ENCODE results near the gene UROD.
"Not testable (repeated sequence)": the region's sequence is repeated elsewhere in the genome, so short reads cannot be mapped to it uniquely, and the experiment has no call there.

Gene UROD

DNA sequence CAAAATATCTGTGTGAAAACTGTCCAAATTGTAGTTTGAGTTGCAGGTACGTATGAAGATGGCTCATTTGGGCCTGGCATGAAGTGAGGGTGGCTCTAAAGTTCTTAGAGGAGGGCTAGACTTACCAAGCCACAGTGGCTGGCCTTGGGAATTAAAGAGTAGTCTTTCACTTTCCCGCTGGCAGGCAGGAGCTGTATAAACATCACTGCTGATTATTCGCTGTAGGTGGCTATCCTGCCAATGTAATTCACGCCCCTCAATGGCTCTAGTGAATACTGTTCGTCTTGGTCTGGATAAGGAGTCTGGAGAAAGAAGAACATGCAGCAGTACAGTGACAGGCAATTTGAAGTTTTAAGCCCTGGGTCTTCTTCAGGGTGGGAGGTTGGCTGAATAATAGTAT lies 31.0 kb downstream of the UROD start:
- no peak for DNase-seq

DNA sequence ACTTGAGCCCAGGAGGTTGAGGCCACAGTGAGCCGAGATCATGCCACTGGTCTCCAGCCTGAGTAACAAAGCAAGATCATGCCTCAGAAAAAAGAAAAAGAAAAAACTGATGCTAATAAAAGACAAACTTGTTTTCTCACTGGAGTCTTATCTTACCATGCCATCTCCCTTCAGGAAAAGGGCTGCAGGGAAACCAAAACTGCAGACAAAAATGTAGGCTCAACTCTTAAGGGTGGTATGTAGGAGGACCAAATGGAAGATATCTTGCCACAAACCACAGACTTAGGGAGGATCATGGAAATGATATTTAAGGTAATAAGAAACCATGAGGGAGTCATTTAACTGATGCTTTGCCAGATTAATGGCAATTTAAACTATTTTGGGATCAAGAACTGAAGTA lies 32.9 kb downstream of the UROD start:
- DNase-seq: no peak

DNA sequence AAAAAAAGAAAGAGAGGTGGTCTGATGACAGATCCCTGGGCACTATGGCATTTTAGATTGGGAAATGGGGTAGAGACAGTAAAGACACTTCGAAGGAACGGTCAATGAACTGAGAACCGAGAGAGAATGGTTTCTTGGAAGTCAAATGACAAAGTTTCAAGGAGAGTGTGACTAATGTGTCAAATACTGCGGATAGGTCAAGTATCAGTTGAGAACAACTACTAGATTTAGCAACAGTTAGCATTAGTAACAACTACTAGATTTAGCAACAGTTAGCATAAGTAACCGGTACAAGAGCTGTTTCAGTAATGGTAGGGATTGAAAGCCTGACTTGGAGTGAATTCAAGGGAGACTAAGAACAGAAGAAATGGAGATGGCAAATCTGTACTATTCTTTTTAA lies 35.0 kb downstream of the UROD start:
- DNase-seq: no peak

DNA sequence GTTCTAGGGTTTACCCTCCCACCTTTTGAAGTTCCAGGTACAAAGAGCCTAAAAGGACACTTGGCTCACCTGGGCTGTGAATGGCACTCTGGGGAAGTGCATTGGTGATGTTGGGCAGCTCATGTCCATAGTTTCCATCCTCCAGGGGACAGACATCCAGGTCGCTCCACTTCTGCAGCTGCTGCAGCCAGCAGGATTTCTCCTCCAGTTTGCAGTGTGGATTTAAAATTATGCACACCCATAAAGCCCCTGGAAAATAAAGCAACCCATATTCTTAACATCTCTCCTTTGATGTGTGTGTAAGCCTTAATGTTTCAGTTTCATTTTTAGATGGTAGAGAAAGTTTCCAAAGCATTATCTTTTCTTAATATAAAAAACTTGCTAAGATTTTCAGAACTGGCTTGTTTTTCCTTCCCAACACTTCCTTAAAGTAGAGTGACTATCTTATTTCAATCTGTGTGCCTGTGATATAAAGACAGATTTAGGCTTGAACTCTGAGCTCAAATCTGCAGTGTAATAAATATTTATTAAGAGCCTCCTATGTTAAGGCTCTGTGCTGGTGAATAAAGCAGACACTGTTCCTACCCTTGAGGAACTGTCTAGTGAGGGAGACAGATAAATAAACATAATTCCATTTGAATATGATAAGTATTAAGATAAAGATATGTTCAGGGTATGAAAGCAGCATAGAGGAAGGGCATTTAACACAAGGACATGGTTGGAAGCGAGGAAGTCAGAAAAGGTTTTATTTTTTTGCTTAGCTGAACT lies 39.1 kb downstream of the UROD start:
- DNase-seq: no peak

DNA sequence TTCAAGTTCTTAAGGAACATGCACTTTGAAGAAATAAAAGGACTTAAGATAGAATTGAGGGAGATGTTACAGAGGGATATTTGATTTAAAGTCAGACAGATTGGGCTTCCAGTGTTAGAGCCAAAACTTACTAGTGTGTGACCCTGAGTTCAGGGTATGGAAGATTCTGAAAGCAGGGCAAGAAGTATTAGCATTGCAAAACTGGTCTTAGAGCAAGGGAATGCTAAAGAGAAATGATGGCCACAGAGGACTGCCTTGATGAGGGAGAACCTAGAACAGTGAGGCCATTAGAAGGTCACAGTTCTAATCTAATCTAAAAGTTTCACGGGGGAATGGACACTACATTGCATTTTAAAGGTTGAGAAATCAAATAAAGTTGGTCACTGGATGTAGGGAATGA lies 45.5 kb downstream of the UROD start:
- DNase-seq: no peak

DNA sequence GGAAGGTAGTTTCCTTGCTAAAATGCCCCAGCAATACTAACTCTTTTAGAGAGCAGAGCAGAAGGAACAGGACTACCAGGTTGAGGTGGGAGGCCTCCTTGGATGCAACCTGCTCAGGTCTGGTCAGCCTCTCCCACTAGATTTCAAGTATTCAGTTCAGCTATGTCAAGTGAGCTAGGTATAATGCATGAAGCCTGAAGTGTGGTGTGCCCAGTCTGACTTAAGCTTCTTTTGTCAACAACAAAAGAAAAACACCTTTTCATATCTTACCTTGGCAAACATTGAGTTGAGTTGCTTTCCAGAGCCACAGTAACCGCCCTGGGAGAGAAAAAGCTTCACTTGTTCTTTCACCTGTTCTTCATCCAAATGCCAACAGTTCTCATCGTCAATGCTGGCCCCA lies 47.8 kb downstream of the UROD start:
- DNase-seq: no peak

DNA sequence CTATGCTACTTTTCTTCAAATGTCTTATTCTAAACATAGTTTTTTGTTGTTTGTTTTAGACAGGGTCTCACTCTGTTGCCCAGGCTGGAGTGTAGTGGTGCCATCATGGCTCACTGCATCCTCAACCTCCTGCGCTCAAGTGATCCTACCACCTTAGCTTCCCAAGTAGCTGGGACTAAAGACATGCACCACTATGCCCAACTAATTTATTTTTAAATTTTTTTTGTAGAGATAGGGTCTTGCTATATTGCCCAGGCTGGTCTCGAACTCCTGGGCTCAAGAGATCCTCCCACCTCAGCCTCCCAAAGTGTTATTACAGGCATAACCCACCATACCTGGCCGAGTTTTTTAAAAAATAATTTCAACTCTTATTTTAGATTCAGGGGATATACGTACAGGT lies 50.4 kb downstream of the UROD start:
- DNase-seq: not testable (repeated sequence)

DNA sequence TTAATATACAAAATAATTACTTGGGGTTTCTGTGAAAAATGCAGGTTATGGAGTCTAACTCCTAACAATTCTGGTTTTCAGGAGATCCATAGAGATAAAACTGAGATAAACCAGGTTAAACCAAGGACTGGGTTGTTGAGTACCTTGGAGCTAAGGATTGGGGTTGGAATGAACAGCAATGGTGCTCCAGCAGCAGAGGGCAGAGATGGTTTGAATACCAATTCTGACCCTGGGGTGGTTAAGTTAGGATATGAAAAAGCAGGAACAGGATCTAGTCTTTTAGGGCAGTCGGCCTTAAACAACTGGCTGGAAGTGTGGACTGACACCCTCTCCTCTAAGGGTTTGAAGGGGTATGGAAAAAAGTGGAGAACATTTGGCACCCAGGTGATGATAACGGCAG lies 53.0 kb downstream of the UROD start:
- no peak for DNase-seq

Measured in NCI-H748 treated with DMSO at 0.1 percent for 48 hours (cell line).